HG03280 (cell line): ENCODE results near the gene FBLN2.
"Not testable (repeated sequence)": the region's sequence is repeated elsewhere in the genome, so short reads cannot be mapped to it uniquely, and the experiment has no call there.

Experiments used
- ATAC-seq: cut with Tn5 transposase; IDR thresholded peaks from one replicate; pipeline ENCODE4 v1.9.1; 2021; ENCODE audit warnings: mild to moderate bottlenecking, moderate library complexity; ENCODE audit not compliant: unreplicated experiment

The FBLN2 gene

GRCh38 chr3:13548696-13549622 is at the start of gene FBLN2:
FBLN2 (plus strand) TSS chr3:13549125; CDS start chr3:13570356, 21,231 bp downstream.
- ATAC-seq: no peak

GRCh38 chr3:13499246-13499645 is 49.7 kb upstream of the FBLN2 start:
- not testable (repeated sequence) for ATAC-seq

- ATAC-seq: no peak
These were observed 48.6 kb upstream of the FBLN2 start for GRCh38 chr3:13500133-13500885.

- no peak for ATAC-seq
These were observed 47.9 kb upstream of the FBLN2 start for GRCh38 chr3:13501056-13501455.

- ATAC-seq: no peak
These were observed 47.4 kb upstream of the FBLN2 start for GRCh38 chr3:13501521-13501920.

- ATAC-seq: no peak
These were observed 46.8 kb upstream of the FBLN2 start for GRCh38 chr3:13501958-13502790.

GRCh38 chr3:13502791-13503060 is 46.2 kb upstream of the FBLN2 start:
- no peak for ATAC-seq

- ATAC-seq: no peak
These were observed 44.6 kb upstream of the FBLN2 start for GRCh38 chr3:13504161-13504831.

- no peak for ATAC-seq
These were observed 43.5 kb upstream of the FBLN2 start for GRCh38 chr3:13505147-13506130.

GRCh38 chr3:13506239-13506638 is 42.7 kb upstream of the FBLN2 start:
- no peak for ATAC-seq

- no peak for ATAC-seq
These were observed 42.2 kb upstream of the FBLN2 start for GRCh38 chr3:13506680-13507079.

- ATAC-seq: no peak
These were observed 41.7 kb upstream of the FBLN2 start for GRCh38 chr3:13507247-13507569.

- ATAC-seq: no peak
These were observed 41.2 kb upstream of the FBLN2 start for GRCh38 chr3:13507570-13508339.

- ATAC-seq: no peak
These were observed 40.4 kb upstream of the FBLN2 start for GRCh38 chr3:13508496-13508895.

GRCh38 chr3:13509059-13509815 is 39.7 kb upstream of the FBLN2 start:
- ATAC-seq: no peak

GRCh38 chr3:13509816-13510192 is 39.1 kb upstream of the FBLN2 start:
- no peak for ATAC-seq

- ATAC-seq: no peak
These were observed 36.5 kb upstream of the FBLN2 start for GRCh38 chr3:13512451-13512850.
